D721Med (cell line): ENCODE data around the gene HOXA3.

Experiments
- DNase-seq: peaks from one replicate; pipeline ENCODE4 v3.0.0; 2011; ENCODE audit warnings: low spot score; ENCODE audit not compliant: insufficient read length
- FAIRE-seq: peaks from 2 replicates; lab custom pipeline; 2011; peaks lifted over from hg19 to GRCh38; lab: Jason Lieb, UNC
- CTCF ChIP-seq: IDR thresholded peaks from 2 replicates; pipeline ENCODE4 v1.5.1; 2012; ENCODE audit warnings: mild to moderate bottlenecking, control low read depth; ENCODE audit not compliant: insufficient read depth; ENCODE audit errors: missing control alignments

HOXA3 gene

GRCh38 chr7:27105301-27106031 lies 46.9 kb downstream of the HOXA3 start:
- FAIRE-seq (no peak), DNase-seq (no peak)
- no peak for TF ChIP-seq CTCF

DNA sequence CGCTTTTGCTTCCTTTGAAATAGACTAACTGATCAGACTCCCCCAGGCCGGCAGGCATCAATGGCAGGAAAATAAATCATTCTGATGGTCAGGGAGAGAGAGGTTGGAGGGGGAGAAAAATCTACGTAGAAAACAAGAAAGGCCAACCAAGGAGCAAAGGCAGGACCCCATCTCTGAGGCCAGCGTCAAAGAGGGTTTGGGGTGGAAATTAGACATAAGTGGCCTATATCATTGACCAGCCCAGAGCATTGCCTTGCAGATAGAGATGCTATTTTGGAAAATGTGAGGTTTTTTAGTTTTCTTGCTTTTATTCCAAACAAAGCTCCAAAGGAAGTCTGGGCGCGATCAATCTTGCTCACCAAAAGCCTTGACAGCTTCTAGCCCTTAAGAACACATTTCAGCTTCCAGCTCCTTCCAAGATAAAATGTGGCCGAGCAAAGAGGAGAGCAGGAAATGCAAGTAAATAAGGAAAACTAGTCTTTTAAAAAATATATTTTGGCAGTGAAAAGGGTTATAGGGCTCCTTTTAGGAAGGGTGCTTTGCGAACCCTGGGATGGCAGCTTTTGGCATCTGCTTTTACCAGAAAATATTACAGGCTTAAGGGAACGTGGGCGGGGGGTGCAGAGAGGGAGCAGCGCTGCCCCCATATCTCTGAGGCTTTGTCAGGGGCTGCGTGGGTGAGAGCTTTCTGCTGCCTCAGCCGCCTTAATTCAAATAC lies 47.9 kb downstream of the HOXA3 start:
- FAIRE-seq (no peak), DNase-seq (no peak)
- TF ChIP-seq CTCF = no peak

DNA sequence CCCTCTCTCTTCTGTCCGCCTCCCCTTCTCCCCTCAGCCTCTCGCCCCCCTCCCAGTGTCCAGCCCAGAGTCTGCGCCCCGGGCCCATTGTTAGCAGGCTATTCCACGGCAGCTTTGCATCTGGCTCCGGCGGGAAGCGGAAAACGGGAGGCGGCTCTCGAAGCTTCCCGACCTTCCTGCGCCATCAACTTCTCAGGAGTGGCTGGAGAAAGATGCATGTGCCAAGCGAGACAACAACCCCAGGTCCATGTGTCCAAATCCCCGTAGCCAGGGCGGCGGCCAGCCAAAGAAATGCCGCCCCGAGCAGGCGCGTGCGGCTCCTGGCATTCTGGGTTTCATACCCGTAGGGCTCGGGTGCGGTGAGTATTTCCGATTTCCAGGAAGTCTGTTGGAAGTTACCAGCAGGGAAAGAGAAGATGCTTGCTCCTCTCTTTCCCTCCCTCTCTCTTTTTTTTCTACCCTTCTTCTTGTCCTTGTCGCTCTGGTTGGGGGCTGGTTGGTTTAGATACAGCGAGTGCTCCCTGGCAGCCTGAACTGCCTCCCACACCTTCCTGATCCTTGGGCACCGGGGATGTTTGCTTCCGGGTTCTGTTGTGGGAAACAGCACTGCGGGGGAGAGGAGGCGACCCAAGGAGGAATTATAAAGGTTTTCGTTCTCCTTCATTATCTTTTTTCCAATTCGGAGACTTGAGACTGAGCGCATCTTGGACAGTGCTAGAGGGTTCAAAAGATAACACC lies 48.7 kb downstream of the HOXA3 start:
- TF ChIP-seq CTCF = no peak
- no peak for DNase-seq
- FAIRE-seq = no peak

- no peak for DNase-seq
- no peak for TF ChIP-seq CTCF
- FAIRE-seq = no peak
Measured at GRCh38 chr7:27102581-27103442, 49.6 kb downstream of the HOXA3 start, which contains the start of gene HOXA2. Gene HOXA2, minus strand, starts transcription at chr7:27102683. Its CDS starts 183 bp downstream, at chr7:27102500.

GRCh38 chr7:27101957-27102580 lies 50.3 kb downstream of the HOXA3 start:
- TF ChIP-seq CTCF = no peak
- DNase-seq (no peak), FAIRE-seq (no peak)
